ENCODE measurements around the gene PHETA1.

DNA sequence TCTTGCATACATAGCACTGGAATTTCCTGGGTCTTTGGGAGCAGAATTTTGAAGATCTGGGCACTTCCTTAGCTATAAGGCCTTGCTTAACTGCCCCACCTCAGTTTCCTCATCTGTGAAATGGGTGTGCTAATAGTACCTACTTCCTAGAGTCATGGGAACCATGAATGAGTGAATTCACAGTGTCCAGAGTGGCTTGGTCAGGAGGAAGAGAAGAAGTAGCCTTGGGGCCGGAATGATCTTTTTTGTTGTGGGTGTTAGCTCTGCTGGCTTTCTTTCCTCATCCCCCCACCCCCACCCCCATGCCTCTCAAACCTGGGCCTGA is 39.2 kb upstream of the PHETA1 start:
- TF ChIP-seq, protein P1, sequence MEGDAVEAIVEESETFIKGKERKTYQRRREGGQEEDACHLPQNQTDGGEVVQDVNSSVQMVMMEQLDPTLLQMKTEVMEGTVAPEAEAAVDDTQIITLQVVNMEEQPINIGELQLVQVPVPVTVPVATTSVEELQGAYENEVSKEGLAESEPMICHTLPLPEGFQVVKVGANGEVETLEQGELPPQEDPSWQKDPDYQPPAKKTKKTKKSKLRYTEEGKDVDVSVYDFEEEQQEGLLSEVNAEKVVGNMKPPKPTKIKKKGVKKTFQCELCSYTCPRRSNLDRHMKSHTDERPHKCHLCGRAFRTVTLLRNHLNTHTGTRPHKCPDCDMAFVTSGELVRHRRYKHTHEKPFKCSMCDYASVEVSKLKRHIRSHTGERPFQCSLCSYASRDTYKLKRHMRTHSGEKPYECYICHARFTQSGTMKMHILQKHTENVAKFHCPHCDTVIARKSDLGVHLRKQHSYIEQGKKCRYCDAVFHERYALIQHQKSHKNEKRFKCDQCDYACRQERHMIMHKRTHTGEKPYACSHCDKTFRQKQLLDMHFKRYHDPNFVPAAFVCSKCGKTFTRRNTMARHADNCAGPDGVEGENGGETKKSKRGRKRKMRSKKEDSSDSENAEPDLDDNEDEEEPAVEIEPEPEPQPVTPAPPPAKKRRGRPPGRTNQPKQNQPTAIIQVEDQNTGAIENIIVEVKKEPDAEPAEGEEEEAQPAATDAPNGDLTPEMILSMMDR (conservative IDR thresholded peaks at IDR 0.05; ENCODE audit: low read length) = no peak
- TF ChIP-seq EZH2phosphoT487 (IDR thresholded peaks at IDR 0.05; ENCODE audit: borderline replicate concordance) = no peak

All from Loucy (cell line).